Natural killer cell (primary cell): ENCODE results near the gene ADH4. TPM values are rescaled to one million over a fixed set of nuclear protein-coding genes. Genes with fewer than 3 reads are reported as not detected.

Experiments
- ATAC-seq, 3 donors: fragments of 150-1000 bp in 2 of 3; fragments of 200-7000 bp in 1 of 3; cut with Tn5 transposase; 1 replicate in 1 of 3; 2 replicates in 2 of 3; pipeline ENCODE4 v1.10.0; 2021; ENCODE audit warnings: mild to moderate bottlenecking in 2 of 3, moderate library complexity in 2 of 3
- DNase-seq, 2 donors: peaks; one replicate each; pipeline versions ENCODE4 v3.0.0 to v3.0.0-alpha.2; 2013 to 2021; ENCODE audit warnings: mixed read lengths in 1 of 2
- H3K27ac ChIP-seq: one replicate; pipeline ENCODE4 v1.5.1; 2013; ENCODE audit warnings: mild to moderate bottlenecking, low read length
- H3K27me3 ChIP-seq: one replicate; pipeline ENCODE4 v1.6.1; 2013; ENCODE audit warnings: low read length; ENCODE audit not compliant: control insufficient read depth, insufficient read depth
- H3K36me3 ChIP-seq: one replicate; pipeline ENCODE4 v1.6.1; 2013; ENCODE audit warnings: low read length; ENCODE audit not compliant: control insufficient read depth, insufficient read depth
- H3K4me1 ChIP-seq: one replicate; pipeline ENCODE4 v1.6.1; 2013; ENCODE audit warnings: low read length; ENCODE audit not compliant: control insufficient read depth, insufficient read depth
- H3K4me3 ChIP-seq: one replicate; pipeline ENCODE4 v1.5.1; 2013; ENCODE audit warnings: low read length
- H3K9me3 ChIP-seq: one replicate; pipeline ENCODE4 v1.6.1; 2013; ENCODE audit warnings: low read length; ENCODE audit not compliant: control insufficient read depth, insufficient read depth
- H3K27ac Mint-ChIP-seq, 2 donors: one replicate each; pipeline ENCODE4 v1.8.0; 2022; ENCODE audit warnings: mild to moderate bottlenecking in 2 of 2, mixed read lengths in 2 of 2, moderate library complexity in 1 of 2
- H3K27me3 Mint-ChIP-seq, 2 donors: one replicate each; pipeline ENCODE4 v1.8.0; 2022; ENCODE audit warnings: low read depth in 2 of 2, mixed read lengths in 2 of 2
- H3K36me3 Mint-ChIP-seq: one replicate; pipeline ENCODE4 v1.8.0; 2022; ENCODE audit warnings: mixed read lengths
- H3K4me1 Mint-ChIP-seq, 2 donors: one replicate each; pipeline ENCODE4 v1.8.0; 2022; ENCODE audit warnings: mixed read lengths in 2 of 2
- H3K4me3 Mint-ChIP-seq: one replicate; pipeline ENCODE4 v1.8.0; 2022; ENCODE audit warnings: mild to moderate bottlenecking, moderate library complexity, mixed read lengths
- H3K9me3 Mint-ChIP-seq, 2 donors: one replicate each; pipeline ENCODE4 v1.8.0; 2022; ENCODE audit warnings: mixed read lengths in 2 of 2
- CTCF ChIP-seq: fragments of 200-600 bp; IDR thresholded peaks from one replicate; pipeline ENCODE4 v1.8.0; 2022; ENCODE audit warnings: antibody characterized with exemption
- WGBS: methylation state at CpG from one replicate; pipeline ENCODE4 v1.1.7; 2013; ENCODE audit warnings: missing lambda C conversion rate; ENCODE audit not compliant: insufficient coverage; 5-methylcytosine and 5-hydroxymethylcytosine counted together
- intact Hi-C: fragments of 100-400 bp; cut with micrococcal nuclease; formaldehyde crosslinking; loops from one replicate; pipeline ENCODE4 v1.14.2; 2022
- total RNA-seq, 4 donors: library from RNA; stranded (reverse); fragments of 120-200 nt in 1 of 4; gene quantifications; one replicate each; pipeline versions ENCODE4 v1.2.3 to v1.2.4, GENCODE V29; 2013 to 2022

Gene ADH4
- total RNA-seq, 3 donors from 2014 or later (not counting 1 experiment from before 2014, with no cell fraction given): not detected

- ATAC-seq: no peak
- Histone ChIP-seq H3K9me3 (no peaks in the 10 kb centered on the region), H3K4me3 (no peak overlapping the region), H3K4me1 (no peaks in the 10 kb centered on the region), H3K36me3 (no peaks in the 10 kb centered on the region), H3K27me3 (no peaks in the 10 kb centered on the region), H3K27ac (no peak overlapping the region)
- intact Hi-C loops: no loop called here
- Mint-ChIP-seq H3K9me3 (no peaks in the 10 kb centered on the region), H3K4me1 (no peaks in the 10 kb centered on the region), H3K27ac (no peak overlapping the region), H3K27me3 (peaks cover 0 to 6% of the 10 kb centered on the region in 2 donors), H3K4me3 (no peak overlapping the region), H3K36me3 (no peaks in the 10 kb centered on the region)
- DNase-seq: no peak
- TF ChIP-seq CTCF: no peak
- WGBS: 100% methylated on average over 2 of the region's 3 CpGs
These were observed 7.4 kb upstream of the ADH4 start for GRCh38 chr4:99151452-99151851.

DNA sequence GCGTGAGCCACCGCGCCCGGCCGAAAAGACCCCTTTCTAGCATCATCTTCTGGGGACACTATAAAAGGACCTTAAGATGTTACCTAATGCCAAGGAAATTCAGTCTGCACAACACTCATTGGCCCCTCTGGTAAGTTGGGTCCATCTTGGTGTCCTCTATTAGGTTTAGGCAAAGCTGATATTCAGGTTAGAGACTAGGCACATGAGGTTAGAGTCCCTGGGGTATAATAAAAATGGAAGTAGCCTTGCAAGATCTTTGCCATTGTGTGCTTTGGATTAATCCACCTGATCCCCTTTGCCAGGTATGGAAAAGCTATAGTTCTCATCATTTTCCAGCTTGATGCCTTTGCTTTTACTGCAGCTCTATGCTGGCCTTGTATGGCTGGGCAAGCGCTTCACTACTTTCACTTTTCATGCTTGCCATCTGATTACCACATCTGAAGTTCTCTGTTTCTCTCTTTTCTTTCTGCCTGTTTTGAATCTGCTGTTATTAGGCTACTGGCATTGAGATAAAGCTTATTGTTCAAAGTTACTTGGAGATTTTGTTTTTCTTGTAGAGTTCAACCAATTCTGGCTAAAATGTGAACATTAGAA lies 5.4 kb upstream of the ADH4 start:
- ATAC-seq: no peak
- intact Hi-C loops: no loop called here
- no peak overlapping the region for H3K4me3 ChIP-seq
- no peaks in the 10 kb centered on the region for H3K9me3 ChIP-seq
- Mint-ChIP-seq H3K36me3 (no peaks in the 10 kb centered on the region), H3K9me3 (no peaks in the 10 kb centered on the region), H3K27me3 (peaks cover 0 to 6% of the 10 kb centered on the region in 2 donors), H3K27ac (no peak overlapping the region), H3K4me3 (no peak overlapping the region), H3K4me1 (no peaks in the 10 kb centered on the region)
- no peaks in the 10 kb centered on the region for H3K27me3 ChIP-seq
- H3K27ac ChIP-seq: no peak overlapping the region
- no peaks in the 10 kb centered on the region for H3K36me3 ChIP-seq
- DNase-seq: no peak
- WGBS: 89% methylated on average over 6 of the region's 6 CpGs
- H3K4me1 ChIP-seq: no peaks in the 10 kb centered on the region
- TF ChIP-seq CTCF: no peak

GRCh38 chr4:99148550-99148949 lies 4.5 kb upstream of the ADH4 start:
- intact Hi-C loops: no loop called here
- Histone ChIP-seq H3K4me3 (no peak overlapping the region), H3K9me3 (no peaks in the 10 kb centered on the region), H3K36me3 (no peaks in the 10 kb centered on the region), H3K27me3 (no peaks in the 10 kb centered on the region), H3K4me1 (no peaks in the 10 kb centered on the region), H3K27ac (no peak overlapping the region)
- H3K27ac Mint-ChIP-seq: no peak overlapping the region
- WGBS: no CpG with 5 or more reads among the region's 1 CpG
- H3K27me3 Mint-ChIP-seq: peaks cover 0 to 6% of the 10 kb centered on the region in 2 donors
- H3K4me1 Mint-ChIP-seq: no peaks in the 10 kb centered on the region
- TF ChIP-seq CTCF: no peak
- no peak overlapping the region for H3K4me3 Mint-ChIP-seq
- H3K9me3 Mint-ChIP-seq: no peaks in the 10 kb centered on the region
- DNase-seq (no peak), ATAC-seq (no peak)
- no peaks in the 10 kb centered on the region for H3K36me3 Mint-ChIP-seq

DNA sequence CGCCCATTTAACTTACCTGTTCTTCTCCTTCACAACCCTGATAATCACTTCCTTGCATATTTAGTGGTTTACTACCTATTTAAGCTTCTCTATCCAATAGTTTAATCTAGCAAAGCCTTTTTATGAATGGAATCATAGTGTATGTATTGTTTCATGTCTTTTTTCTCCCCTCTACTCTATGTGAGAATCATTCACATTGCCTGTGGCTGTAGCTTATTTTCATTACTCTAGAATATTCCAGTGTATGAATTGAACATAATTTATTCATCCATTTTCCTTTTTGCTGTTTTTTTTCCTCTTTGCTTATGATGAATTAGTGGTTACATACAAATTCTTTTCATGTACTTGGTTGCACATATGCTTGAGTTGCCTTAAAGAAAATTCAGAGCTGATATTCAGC lies 490 bp upstream of the ADH4 start:
- H3K36me3 Mint-ChIP-seq: no peaks in the 10 kb centered on the region
- Histone ChIP-seq H3K27me3 (no peaks in the 10 kb centered on the region), H3K9me3 (no peaks in the 10 kb centered on the region), H3K4me1 (no peaks in the 10 kb centered on the region), H3K4me3 (no peak overlapping the region), H3K36me3 (no peaks in the 10 kb centered on the region), H3K27ac (no peak overlapping the region)
- H3K9me3 Mint-ChIP-seq: no peaks in the 10 kb centered on the region
- no CpG with 5 or more reads among the region's 1 CpG for WGBS
- ATAC-seq: no peak
- no peak overlapping the region for H3K4me3 Mint-ChIP-seq
- no peak for TF ChIP-seq CTCF
- H3K27me3 Mint-ChIP-seq: peaks cover 0 to 2% of the 10 kb centered on the region in 2 donors
- intact Hi-C loops: no loop called here
- H3K4me1 Mint-ChIP-seq: no peaks in the 10 kb centered on the region
- H3K27ac Mint-ChIP-seq: no peak overlapping the region
- no peak for DNase-seq
